Measurements from ENCODE around the gene GCM1.

DNA sequence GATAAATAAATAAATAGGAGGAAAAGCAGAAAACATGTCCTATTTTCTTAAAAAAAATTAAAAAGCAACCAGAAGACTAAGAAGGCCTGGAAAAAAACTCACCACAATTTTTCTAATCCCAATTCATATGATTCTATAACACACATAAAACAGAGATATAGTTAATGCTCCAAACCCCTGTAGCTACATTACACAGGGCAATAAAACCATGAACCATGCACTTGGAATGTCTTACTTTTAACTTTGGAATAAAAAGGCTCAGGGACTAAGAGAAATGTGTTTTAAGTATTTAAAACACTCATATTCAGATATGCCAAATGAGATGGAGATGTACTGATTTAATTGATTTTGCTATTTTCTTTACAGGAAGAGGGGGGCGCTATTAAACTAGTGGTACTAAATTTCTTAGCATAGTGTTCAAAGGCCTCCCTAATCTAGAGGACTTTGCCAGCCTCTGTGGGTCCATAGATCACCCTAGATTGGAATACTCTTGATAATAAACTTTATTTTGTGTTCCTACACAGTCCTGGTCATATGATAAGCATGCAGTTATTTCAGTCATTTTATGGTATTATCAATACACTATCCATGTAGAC, 30.3 kb upstream of the GCM1 start:
- peak; percentile 35; the same call in 1 of the 2 replicates for TF ChIP-seq CTCF (conservative IDR thresholded peaks at IDR 0.05; ENCODE audit: low read depth, low read length)
- no peak for TF ChIP-seq EZH2 (IDR thresholded peaks at IDR 0.05; ENCODE audit: borderline replicate concordance, low read depth, low read length, poor library complexity, severe bottlenecking)
